ENCODE measurements around the gene DTL.
A peak's percentile ranks its signal among the peaks of the same experiment; 100 is the strongest.
"Not testable (repeated sequence)": the region's sequence is repeated elsewhere in the genome, so short reads cannot be mapped to it uniquely, and the experiment has no call there.

The DTL gene, protein sequence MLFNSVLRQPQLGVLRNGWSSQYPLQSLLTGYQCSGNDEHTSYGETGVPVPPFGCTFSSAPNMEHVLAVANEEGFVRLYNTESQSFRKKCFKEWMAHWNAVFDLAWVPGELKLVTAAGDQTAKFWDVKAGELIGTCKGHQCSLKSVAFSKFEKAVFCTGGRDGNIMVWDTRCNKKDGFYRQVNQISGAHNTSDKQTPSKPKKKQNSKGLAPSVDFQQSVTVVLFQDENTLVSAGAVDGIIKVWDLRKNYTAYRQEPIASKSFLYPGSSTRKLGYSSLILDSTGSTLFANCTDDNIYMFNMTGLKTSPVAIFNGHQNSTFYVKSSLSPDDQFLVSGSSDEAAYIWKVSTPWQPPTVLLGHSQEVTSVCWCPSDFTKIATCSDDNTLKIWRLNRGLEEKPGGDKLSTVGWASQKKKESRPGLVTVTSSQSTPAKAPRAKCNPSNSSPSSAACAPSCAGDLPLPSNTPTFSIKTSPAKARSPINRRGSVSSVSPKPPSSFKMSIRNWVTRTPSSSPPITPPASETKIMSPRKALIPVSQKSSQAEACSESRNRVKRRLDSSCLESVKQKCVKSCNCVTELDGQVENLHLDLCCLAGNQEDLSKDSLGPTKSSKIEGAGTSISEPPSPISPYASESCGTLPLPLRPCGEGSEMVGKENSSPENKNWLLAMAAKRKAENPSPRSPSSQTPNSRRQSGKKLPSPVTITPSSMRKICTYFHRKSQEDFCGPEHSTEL

DNA sequence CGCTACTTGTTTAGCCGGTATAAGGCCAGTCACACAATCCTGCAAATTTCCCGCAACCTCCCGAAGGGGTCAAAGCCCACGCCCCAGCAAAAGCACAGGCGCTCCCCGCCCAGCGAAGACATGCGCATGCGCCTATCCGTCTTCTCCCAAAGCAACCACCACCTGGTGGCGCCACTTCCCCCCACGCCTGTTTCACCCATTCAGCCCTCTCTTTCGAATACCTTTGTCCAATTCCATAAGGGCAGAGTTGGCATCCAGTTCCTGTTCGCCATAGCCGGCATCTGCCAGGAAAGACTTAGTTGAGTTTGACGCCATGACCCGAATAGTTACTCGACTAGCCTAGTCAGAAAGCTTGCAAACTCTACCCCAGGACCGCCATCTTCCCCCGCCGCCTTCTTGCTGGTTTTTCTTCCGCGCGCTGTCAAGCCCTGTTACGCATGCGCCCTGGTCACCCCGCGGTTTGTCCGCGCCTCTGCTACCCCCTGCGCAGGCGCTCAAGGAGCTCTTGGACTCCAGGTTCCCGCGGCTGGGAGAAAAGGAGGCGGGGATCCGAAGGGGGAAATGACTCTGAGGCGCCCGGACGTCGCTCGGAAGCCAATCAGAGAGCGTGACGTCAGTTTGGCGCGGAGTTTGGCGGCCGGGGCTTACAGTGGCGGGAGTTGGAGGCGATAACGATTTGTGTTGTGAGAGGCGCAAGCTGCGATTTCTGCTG lies at the start of gene DTL, which contains the start of gene INTS7:
TSS of gene DTL (plus strand) at position 626 of the 712 bp plus-strand sequence. CDS start 143 bp downstream, outside the sequence.
TSS of gene INTS7 (minus strand) at position 435 of the 712 bp plus-strand sequence. CDS start at position 315, 120 bp downstream.
- DNase-seq: peak; percentile 100

DNA sequence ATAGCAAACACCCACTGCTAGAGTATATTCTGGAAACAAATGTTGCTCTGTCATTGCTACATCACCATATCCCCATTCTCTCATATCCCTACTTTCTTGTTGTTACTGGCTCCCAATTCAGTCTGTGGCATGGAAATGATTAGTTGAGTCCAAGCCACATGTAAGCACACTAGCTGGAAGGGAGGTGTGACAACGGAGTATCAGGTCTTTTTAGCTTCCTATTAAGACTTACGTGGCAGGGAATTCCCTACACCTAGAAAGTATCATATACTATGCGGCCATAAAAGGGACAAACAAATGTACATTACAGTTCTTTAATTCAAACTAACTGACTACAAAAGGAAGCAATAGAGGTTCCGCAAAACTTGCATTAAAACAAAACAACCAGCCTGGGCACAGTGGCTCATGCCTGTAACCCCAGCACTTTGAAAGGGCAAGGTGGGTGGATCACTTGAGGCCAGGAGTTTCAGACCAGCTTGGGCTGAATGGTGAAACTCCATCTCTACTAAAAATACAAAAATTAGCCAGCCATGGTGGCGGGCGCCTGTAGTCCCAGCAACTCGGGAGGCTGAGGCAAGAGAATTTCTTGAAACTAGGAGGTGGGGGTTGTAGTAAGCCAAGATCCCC lies 48.8 kb upstream of the DTL start:
- DNase-seq: no peak

DNA sequence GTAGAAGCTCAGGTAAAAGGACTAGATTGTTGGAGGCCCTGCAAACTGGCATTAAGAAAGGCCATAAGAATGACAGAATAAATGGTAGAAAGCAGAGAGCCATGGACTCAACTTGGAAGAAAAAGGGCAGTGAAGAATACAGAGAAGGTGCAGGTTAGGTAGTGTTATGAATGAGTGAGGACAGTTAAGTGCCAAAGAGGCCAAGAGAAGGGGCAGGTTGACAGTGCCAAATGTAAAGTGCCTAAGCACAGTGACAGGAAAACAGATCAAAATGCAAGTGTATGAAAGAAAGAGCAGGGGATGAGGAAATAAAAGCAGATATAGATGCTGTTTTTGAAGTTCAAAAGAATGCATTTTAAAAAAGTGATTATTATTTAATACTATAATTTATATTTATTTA lies 43.9 kb upstream of the DTL start:
- no peak for DNase-seq

DNA sequence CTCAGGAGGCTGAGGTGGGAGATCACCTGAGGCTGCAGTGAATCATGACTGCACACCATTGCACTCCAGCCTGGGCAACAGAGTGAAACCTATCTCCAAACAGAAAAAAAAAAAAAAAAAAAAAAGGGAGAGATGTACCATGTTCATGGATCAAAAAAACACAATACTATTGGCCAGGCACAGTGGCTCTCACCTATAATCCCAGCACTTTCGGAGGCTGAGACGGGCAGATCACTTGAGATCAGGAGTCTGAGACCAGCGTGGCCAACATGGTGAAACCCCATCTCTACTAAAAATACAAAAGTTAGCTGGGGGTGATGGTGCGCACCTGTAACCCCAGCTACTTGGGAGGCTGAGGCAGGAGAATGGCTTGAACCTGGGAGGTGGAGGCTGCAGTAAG lies 38.1 kb upstream of the DTL start:
- not testable (repeated sequence) for DNase-seq

DNA sequence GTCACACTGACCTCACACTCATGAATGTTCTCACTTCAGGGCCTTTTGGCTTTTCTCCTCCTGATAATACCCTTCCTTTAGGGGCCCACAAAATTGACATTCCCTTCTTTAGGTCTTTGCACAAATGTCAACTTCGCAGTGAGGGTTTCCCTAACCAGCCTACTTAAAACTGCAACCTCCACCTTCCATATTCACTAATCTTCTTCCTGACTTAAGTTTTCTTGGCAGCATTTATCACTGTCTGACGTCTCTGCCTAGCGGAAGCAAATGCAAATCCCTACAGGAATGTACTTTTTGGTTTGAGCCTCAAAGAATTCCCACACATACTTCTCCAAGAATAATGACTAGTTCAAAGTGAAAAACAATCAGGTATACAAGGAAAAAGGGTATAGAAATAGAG lies 33.0 kb upstream of the DTL start:
- no peak for DNase-seq

DNA sequence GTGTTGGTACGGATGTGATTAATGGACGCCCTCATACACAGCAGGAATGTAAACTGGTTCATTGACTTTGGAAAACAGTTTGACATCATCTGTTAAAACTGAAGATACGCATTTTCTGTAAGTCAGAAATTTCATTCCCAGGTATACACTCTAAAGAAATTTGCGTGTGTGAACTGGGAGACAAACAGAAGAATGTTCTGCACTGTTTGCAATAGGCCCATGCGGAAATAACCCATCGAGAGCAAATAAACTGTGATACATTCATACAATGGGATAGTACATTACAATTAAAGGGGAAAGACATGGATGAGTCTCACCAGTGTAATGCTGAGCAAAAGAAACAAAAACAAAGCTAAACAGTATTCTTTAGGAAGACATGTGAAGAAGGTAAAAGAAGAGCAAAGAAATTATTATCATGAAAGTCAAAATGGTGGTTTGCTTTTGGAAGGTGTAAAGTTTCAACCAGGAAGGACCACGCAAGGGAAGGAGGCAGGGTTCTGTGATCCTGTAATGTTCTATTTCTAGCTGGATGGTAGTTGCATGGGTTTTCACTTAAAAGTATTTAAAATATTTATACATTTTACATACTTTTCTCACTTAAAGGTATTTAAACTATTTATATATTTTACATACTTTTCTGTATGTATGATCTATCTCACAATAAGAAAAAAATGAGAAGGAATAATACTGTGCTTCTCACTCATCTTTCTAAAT lies 30.5 kb upstream of the DTL start:
- DNase-seq: no peak

DNA sequence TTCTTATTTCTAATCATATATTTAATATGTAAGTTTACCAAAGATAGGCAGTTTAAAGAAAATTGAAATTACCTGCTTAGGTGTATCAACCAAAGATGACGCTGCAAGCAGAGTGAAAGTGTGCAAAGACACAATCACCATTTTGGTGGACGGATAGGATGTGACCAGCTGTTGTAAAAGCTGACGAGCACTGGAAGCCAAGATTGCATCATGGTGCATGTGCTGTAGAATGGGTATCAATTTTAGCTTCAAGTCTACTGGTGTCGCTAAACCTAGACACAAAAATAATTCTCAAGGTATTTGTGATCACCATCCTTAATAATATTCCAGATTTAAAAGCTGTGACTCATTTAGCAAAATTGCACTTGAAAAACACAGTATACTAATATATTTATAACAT lies 28.4 kb upstream of the DTL start:
- DNase-seq: no peak

DNA sequence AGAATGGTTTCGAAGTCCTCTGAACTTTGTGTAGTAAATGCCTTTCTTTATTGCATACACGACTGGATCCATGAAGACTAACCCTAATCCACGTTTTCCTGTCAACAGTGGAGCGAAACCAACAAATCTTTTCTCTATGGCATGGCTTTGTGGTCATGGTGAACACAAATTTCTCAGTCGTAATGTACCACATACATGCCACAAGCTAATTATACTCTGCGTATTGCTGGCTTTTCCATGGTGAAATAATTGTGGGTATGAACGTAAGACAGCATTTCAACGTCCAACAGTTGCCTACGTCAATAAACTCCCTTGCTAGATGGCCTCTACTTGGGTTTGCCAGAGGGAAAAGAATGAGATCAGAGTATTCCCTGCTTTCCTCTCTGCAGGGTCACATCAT lies 27.7 kb upstream of the DTL start:
- no peak for DNase-seq

DNA sequence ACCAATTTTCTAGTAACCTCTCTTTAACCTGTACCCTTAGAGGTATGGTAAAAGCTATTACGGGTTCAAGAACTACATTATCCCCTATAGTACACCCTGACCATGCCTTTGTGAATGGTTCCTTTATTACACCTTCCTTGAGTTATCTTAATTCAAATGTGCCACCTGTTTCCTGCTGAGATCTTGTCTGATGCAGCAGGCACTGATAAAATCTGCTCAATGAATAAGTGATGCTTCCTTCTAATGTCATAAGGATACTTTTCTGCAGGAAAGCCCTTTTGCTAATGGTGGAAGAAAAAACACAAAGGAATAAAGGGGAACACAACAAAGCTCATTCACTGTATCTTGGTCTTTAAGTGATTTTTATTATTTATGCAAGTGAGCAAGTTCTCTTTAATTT lies 26.0 kb upstream of the DTL start:
- no peak for DNase-seq

DNA sequence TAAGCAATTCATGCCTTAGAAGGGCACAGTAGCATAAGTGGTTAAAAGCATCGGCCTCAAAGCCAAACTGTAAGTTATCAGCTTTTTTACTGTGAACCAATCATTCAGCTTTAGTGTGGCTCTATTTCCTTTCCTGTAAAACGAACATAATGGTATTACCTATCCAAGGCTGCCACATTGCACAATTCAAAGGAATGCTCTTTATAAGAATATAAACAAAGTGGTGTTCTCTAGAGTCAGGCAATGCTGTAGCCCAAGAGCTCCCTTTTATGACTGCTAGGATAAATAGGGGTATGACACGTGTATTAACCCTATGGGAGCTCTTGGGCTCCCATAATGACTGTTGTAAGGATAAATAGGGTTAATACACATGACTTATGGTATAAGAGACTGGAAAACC lies 25.5 kb upstream of the DTL start:
- DNase-seq: no peak

DNA sequence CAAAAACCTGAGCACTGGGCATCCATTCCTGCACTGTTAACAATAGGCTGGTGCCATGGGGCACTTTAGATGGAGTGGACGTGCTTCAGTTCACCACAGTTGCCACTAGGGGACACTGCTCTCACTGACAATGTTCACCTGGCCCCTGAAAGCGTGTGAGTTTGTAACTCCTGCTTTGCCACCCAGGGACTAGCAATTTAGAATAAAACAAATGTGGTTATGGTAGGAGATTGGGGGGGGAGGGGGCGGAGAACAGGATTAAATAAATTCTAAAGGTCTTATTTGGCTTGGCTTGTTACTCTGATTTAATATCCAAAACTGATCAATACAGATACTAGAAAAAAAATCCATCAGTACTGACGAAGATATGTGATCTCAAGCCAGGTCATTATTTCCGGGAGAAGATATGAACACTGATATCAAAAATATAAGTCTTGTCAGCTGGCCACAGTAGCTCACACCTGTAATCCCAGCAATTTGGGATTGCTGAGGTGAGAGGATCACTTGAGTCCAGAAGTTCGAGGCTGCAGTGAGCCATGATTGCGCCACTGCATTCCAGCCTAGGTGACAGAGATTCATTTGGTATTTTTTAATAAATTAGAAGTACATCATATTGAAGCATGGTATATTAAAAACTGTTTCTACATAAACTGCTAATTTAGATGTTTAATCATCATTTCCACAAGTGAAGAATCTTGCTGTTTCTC lies 23.4 kb upstream of the DTL start:
- DNase-seq: peak; percentile 42

DNA sequence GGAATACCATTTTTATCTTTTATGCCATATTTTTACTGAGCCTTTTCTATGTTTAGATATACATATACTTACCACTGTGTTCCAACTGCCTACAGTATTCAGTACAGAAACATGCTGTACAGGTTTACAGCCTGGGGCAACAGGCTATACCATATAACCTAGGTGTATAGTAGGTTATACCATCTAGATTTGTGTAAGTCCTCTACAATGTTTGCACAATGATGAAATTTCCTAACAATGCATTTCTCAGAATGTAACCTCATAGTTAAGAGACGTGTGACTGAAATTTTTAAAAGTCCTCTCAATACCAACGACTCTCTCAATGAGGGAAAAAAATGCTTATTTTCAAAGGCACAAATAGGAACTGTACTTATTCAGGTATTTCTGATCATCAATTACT lies 21.9 kb upstream of the DTL start:
- no peak for DNase-seq

DNA sequence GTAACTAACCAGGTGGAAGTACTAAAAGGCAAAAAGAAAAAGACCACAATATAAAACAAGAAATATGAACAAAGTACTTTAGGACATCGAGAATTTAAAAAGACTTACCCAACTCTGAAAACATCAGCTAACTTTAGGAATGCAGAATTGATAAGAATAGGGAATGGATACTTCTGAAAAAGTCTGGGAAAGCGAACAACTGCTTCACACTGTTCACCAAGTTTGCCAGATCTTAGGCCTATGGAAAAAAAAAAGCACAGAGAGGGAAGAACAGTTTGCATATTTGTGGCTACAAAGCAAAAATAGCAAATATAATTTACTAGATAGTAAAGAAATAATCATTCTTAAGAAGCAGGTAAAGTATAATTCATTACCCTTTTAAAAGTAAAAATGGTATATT lies 14.6 kb upstream of the DTL start:
- no peak for DNase-seq

DNA sequence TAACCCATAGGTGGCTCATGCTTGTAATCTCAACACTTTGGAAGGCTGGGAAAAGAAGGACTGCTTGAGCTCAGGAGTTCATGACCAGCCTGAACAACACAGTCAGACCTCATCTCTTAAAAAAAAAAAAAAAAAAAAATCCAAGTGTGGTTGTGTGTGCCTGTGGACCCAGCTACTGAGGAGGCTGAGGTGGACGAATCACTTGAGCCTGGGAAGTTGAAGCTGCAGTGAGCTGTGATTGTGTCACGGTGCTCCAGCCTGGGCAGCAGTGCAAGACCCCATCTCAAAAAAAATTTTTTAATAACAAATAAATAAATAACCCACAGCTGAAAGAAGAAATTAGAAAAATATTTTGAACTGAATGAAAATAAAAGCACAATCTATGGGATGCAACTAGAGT lies 14.0 kb upstream of the DTL start:
- DNase-seq: no peak

DNA sequence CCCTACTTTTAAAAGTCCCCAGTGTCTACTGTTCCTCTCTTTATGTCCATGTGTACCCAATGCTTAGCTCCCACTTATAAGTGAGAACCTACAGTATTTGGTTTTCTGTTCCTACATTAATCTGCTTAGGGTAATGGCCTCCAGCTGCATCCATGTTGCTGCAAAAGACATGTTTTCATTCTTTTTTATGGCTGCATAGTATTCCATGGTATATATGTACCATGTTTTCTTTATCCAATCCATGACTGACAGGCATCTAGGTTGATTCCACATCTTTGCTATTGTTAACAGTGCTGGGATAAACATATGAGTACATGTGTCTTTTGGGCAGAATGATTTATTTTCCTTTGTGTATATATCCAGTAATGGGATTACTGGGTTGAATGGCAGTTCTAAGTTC lies 12.6 kb upstream of the DTL start:
- not testable (repeated sequence) for DNase-seq

DNA sequence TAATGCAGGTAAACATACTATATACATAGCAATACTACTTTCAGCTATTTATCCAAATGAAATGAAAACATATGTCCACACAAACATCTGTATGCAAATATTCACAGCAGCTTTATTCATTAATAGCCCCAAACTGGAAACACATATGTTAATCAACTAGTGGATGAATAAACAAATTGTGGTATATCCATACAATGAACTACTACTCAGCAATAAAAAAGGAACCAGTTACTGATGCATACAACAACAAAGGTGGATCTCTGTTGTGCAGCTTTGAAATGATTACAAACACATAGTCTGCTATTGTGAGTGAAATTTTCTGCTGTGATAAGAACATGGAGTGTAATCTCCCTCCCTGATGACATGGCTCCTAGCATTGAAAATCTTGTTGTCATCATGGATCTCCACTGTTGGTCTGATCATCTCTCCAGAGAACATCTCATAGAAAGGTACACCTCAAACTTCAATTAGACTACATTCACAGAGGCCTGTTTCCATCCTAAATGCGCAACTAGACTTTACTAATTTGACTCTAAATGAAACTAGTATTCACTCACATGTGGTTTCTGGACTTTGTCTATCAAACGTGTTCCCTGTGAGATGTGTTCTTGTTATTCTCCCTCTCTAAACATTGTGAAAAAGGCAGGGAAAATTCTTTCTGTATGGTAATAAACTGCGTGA lies 10.9 kb upstream of the DTL start:
- DNase-seq: no peak

DNA sequence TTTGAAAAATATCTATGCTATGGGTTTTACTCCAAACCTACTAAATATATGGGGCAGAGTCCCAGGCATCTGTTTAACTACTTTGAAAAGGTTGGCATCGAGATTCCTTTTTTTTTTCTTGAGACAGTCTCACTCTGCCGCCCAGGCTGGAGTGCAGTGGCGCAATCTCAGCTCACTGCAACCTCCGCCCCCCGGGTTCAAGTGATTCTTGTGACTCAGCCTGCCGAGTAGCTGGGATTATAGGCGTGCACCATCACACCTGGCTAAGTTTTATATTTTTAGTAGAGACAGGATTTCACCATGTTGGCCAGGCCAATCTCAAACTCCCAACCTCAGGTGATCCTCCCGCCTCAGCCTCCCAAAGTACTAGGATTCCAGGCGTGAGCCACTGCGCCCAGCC lies 7.8 kb upstream of the DTL start:
- DNase-seq: not testable (repeated sequence)

DNA sequence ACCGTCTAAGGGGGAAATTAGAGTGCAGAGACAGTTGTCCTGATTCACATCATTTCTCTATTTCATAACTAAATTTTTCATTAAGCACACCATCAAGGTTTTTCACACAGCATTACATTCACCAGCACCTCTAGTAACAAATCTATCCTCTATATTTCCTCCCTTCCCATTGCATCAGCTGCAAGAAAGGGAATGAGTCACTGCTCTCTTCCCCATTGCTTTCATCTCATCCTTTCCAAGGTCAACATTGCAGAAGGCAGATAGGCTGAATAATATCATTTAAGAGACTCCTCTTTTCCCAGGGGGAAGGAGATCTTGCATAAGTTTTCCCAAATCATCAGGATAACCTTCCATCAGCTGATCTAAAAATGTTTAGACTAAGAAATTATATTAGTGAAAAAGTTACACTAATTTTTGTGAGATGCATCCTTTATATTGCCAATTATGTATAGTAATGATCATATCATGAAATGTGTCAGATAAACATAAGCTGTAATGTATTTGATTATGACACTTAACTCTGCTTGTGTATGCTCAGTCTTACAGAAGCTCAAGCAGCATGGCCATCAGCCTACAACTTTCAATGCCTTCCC lies 4.5 kb upstream of the DTL start:
- DNase-seq: no peak

DNA sequence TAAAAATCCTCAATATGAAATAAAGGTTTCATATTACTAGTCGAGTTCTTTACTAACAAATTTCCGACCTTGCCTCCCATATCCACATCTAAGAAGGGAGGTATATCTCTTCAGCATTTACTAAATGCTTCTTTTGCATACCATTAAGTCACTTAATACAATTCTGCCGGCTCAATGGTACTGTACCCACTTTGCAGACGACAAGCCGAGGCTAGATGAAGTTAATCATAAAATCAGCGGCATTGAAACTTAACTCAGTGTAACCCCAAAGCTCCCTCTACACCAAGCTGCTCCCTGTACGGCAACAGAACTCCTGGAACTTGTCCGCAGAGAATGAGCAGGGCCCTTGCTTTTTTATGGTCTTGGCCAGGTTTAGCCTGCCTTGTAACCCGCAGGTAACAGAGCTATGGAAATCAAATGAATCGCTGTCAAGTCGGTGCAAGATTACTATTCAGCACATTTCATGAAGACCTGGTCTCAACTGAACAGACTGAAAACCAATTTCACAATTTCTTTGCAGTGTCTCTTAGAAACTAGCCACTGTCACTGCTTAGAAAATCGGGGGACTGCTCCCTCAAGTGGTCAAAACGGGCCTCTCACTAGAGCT lies 929 bp upstream of the DTL start:
- no peak for DNase-seq

DNA sequence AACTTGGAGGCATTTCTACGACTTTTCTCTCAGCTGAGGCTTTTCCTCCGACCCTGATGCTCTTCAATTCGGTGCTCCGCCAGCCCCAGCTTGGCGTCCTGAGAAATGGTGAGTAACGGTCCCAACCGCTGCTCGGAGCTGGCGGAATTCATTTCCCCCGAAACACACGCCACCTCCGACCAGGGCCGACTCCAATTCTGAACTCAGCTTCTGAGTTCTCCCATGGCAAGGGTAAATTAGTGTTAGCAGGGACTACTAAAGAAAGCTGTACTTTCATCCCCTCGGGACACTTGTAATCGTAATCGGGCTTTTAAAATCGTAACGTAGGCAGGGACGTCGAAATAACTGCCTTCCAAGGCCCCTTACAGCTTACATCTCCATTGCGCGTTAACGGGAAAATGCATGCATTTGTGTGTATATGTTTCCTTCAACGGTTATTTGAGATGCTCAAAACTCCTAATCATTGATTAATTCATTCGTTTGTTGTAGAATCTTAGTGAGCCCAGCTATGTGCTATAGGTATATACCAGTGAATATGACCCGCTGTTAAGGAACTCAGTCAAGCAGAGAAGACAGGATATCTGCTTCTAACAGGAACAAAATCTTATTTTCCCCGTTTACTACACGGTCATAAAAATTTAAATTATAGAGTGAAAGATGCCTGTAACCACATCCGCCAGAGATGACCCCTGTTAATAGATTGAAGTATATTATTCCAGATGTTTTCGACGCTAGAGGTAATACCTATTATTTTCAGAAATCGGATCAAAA lies 472 bp downstream of the DTL start:
- no peak for DNase-seq
